GM19099 (cell line): ENCODE measurements around the gene PITX3.

ENCODE experiments used
- POLR2A ChIP-seq: IDR thresholded peaks from 3 replicates; pipeline ENCODE4 v1.6.1; 2011; ENCODE audit warnings: low read depth; ENCODE audit not compliant: insufficient read length; ENCODE audit errors: extremely low read depth

PITX3 gene

GRCh38 chr10:102240467-102241031, 763 bp downstream of the PITX3 start:
- no peak for TF ChIP-seq POLR2A

- no peak for TF ChIP-seq POLR2A
Observed at GRCh38 chr10:102237711-102238252, 3.5 kb downstream of the PITX3 start.

DNA sequence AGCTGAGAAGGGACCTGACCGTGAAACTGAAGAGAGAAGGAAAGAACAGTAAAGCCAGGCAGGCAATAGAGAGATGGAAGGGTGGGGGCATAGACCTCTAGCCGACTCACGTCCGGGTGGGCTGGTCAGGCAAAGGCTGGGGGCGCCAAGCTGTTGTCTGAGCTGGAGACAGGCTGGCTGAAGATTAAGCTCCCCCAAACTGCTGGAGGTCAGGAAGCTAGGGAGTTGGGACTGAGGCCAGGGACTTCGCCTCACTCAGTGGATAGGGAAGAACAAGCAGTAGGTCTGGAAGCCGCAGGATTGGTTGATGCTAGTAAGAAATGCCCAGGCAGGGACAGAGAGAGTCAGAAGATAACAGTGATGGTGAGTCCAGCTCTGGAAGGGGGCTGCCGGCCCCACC, 5.3 kb downstream of the PITX3 start:
- TF ChIP-seq POLR2A: no peak

DNA sequence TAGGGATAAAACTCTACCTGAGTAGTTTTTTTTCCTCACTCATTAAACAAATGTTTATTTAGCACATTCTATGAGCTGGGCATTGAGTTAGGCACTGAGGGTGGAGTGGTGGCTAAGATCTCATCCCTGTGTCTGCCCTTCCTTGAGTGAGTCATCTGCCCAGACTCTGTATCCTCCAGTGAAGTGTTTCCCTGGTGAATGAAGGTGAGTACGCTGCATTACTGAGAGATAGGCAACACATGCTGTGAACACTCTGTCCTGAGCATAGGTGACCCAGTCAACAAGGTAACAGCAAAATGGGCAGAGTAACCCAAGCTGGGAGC, 5.8 kb downstream of the PITX3 start:
- no peak for TF ChIP-seq POLR2A

DNA sequence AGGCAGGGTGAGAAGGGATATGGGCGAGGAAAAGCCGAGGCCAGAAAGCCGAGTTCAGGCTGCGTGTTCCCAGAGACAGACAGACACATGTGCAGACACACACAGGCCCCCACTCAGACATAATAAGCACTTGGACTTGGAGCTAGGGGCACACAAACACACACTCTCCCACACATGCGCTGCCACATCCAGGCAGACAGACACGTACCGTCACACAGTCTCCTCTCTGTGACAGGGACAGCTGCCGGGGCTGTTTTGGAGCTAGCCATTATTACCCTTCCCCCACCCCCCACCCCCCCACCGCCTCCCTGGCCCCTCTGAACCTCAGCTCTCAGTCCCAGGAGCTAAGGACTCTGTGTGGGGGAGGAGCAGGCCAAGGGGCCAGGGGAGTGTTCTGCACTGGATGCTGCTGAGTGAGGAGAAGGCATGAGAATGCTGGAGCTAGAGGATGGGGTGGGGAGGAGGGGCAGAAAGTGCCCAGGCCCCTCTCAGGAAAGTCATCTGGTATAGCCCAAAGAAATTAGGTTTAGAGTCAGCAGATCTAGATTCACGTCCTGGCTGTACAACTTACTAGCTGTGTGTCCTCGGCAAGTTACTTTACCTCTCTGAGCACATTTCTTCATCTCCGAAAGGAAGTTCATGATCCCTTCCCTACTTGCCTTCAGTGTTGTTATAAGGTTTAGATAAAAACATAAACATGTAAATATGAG, 6.3 kb downstream of the PITX3 start:
- no peak for TF ChIP-seq POLR2A

GRCh38 chr10:102233997-102234396, 7.3 kb downstream of the PITX3 start:
- TF ChIP-seq POLR2A: no peak

DNA sequence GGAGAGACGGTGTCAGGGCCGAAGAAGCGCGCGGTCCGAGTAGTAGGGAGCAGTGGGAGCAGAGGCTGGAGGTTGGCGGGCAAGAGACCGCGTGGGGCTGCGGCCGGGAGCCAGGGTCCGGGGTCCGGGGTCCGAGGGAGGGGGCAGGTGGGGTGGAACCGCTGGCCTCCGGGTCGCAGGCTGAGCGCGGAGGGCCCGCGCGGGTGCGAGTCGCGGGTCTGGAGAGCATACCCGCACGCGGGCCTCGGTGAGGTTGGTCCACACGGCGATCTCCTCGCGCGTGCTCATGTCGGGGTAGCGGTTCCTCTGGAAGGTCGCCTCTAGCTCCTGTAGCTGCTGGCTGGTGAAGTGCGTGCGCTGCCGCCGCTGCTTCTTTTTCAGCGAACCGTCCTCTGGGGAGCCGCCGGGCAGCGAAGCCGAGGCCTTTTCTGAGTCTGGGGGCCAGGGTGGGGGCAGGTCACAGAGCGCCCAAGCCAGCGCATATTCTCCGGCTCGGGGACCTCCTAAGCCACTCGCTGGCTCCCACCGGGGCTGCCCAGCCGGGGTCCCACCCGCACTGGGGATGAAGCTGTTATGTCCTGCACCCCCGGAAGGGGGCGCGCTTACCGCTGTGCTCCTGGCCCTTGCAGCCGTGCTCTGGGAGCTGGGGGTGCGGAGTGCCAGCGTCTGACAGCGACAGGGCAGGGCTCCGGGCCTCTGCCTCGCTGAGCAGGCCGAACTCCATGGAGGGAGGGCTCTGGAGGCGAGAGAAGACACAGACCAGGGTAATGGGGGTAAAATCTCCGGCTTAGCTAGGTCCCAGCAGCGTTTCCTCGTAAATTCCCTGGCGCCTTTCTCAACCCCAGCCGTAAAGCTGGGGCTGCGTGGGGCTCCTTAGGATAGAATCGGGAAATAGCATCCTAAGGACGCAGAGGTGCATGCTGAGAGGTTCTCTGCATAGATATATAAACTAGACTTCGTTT, 9.7 kb downstream of the PITX3 start:
- no peak for TF ChIP-seq POLR2A

GRCh38 chr10:102230861-102231356, 10.4 kb downstream of the PITX3 start:
- TF ChIP-seq POLR2A: no peak

GRCh38 chr10:102230264-102230860, 10.9 kb downstream of the PITX3 start:
- TF ChIP-seq POLR2A: no peak

GRCh38 chr10:102229810-102230263, 11.5 kb downstream of the PITX3 start:
- TF ChIP-seq POLR2A: no peak

DNA sequence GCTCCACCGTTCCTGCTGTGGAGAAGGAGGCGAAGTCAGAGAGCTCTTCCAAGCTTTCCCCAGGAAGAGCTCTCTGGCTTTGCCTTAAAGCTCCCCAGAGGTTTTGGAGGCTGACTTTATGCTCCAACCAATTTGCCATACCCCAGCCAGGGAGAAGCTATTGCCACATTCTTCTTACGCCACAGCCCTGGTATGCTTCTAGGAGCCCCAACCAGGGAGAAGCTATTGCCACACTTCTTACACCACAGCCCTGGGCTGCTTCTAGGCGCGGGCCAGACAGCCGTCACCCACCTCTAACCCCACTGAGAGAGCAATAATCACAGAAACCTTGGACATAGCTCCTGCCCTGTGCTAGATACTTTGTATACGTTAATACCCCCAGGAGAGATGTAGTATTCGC, 14.3 kb downstream of the PITX3 start:
- no peak for TF ChIP-seq POLR2A

DNA sequence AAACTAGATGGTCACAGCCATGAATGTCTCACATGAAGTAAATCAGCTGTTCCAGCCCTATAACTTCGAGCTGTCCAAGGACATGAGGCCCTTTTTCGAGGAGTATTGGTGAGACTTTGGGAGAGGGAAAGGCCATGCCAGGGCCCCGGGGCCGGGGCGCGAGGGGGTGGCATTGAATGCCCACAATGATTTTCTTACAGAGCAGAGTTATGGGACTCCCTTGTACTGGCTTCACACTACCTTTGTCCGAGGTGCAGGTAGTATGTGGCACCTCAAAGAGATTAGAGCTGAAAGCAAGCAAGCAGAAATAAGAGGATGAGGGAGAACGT, 14.8 kb downstream of the PITX3 start:
- TF ChIP-seq POLR2A: no peak

GRCh38 chr10:102225646-102226541, 15.4 kb downstream of the PITX3 start, which contains the start of gene ELOVL3:
Gene ELOVL3 (plus strand): TSS chr10:102226299. CDS start chr10:102226549, 250 bp downstream.
- TF ChIP-seq POLR2A: no peak

DNA sequence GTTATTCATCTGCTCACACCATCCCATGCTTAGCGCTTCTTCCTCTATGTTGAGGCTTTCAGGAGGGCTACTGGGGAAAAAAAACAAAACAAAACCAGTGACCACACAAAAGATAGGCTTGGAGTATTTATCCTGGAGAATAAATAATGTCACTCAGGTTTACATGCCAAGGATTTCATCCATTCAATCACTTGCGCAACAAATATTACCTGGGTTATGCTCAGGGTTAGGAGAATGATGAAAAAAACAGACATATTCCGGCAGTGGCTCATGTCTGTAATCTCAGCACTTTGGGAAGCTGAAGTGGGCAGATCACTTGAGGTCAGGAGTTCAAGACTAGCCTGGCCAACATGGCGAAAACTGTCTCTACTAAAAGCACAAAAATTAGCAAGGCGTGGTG, 18.5 kb downstream of the PITX3 start:
- TF ChIP-seq POLR2A: no peak

- no peak for TF ChIP-seq POLR2A
Observed at GRCh38 chr10:102220612-102221011, 20.7 kb downstream of the PITX3 start.

DNA sequence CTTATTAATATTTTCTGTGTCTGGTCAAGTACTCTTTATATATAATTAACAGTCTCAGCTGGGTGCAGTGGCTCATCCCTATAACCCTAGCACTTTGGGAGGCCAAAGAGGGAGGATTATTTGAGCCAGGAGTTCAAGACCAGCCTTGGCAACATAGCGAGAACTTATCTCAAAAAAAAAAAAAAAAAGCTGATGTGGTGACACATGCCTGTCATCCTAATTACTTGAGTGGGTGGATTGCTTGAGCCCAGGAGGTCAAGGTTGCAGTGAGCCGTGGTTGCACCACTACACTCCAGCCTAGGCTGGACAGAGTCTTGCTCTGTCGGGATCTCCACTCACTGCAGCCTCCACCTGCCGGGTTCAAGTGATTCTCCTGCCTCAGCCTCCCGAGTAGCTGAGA, 21.9 kb downstream of the PITX3 start:
- no peak for TF ChIP-seq POLR2A
